C4-2B (cell line): ENCODE data around the gene EZH2.

Source experiments
- ZFX ChIP-seq: fragments of 450-650 bp; IDR thresholded peaks from 2 replicates; pipeline ENCODE4 v1.6.1; 2017
- TF ChIP-seq, protein P1 (sequence below): fragments of 450-650 bp; conservative IDR thresholded peaks from 2 replicates; pipeline ENCODE4 v1.5.1; 2017; ENCODE audit warnings: mild to moderate bottlenecking

DNA sequence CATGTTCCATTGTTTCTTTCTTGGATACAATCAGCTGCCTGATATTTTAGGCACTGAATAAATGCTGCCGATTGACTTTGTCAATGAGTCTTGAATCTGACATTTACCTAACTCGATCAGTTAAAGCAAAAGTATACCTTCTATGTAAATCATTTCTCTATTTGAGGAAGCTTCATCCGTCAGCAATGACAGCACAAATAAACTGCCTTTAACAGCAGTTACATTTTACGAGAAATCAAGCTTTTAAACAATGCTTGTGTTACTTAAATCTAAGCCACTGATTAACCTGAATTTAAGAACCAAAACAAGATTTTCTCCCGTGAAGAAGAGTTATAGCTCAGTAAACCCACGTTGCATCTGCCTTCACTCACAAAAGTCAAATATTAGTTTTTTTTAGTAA lies 114.1 kb downstream of the EZH2 start:
- TF ChIP-seq, protein P1, sequence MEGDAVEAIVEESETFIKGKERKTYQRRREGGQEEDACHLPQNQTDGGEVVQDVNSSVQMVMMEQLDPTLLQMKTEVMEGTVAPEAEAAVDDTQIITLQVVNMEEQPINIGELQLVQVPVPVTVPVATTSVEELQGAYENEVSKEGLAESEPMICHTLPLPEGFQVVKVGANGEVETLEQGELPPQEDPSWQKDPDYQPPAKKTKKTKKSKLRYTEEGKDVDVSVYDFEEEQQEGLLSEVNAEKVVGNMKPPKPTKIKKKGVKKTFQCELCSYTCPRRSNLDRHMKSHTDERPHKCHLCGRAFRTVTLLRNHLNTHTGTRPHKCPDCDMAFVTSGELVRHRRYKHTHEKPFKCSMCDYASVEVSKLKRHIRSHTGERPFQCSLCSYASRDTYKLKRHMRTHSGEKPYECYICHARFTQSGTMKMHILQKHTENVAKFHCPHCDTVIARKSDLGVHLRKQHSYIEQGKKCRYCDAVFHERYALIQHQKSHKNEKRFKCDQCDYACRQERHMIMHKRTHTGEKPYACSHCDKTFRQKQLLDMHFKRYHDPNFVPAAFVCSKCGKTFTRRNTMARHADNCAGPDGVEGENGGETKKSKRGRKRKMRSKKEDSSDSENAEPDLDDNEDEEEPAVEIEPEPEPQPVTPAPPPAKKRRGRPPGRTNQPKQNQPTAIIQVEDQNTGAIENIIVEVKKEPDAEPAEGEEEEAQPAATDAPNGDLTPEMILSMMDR, result no peak
- TF ChIP-seq ZFX, result no peak
